ENCODE results near the gene FAM13A. TPM values are rescaled to one million over a fixed set of nuclear protein-coding genes. Genes with fewer than 3 reads are reported as not detected.

Gene FAM13A
- total and polyA plus RNA-seq, 2 experiments from 2014 or later, result 5.3 to 6.6 TPM

DNA sequence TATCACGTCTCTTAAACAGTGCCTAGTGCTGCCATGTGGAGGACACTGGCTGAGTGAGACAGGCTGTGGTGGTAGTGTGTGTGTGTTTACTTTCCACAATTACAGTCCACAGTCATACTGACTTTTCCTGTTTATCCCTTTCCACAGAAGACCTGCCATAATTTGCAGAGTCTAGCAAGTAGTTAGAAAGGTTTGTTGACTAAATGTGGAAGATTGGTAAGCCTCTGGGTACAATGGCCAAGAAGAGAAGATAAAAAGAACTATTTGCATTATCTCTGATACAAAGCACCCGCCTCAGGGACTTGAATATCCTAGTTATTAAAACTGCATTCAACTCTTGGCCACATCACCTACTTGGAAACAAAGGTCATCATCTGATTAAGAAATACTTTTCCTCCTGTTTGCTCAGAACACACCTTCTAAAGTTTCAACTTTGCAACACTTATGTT lies 89.1 kb downstream of the FAM13A start:
- in situ Hi-C loops (cut with MboI), result no loop called here
- no peaks in the 10 kb centered on the region for H4K20me1 ChIP-seq (ENCODE audit: insufficient read depth)
- no peaks in the 10 kb centered on the region for H3K27me3 ChIP-seq (replicated peaks; ENCODE audit: insufficient read depth)
- no peak overlapping the region for H3K4me3 ChIP-seq
- H3K27ac ChIP-seq, result no peak overlapping the region
- H3F3A ChIP-seq (ENCODE audit: insufficient read depth), result peaks cover 6% of the 10 kb centered on the region; the same call in 1 of the 2 replicates
- WGBS, 2 experiments (ENCODE audit: low coverage in 1 of 2, low lambda C conversion rate in 2 of 2, missing lambda C conversion rate in 2 of 2), result 97 to 98% methylated on average over 2 of the region's 2 CpGs
- H3K36me3 ChIP-seq (ENCODE audit: low read depth), result no peaks in the 10 kb centered on the region
- peaks cover 8% of the 10 kb centered on the region for H3K4me1 ChIP-seq (ENCODE audit: insufficient read depth)
- H2AFZ ChIP-seq, result no peak overlapping the region
- no peak for DNase-seq
- no peak overlapping the region for H3K4me2 ChIP-seq (ENCODE audit: unreplicated experiment)
- TF ChIP-seq EZH2 (IDR thresholded peaks at IDR 0.05; ENCODE audit: insufficient read depth, poor library complexity, severe bottlenecking), result no peak
- TF ChIP-seq EZH2phosphoT487 (IDR thresholded peaks at IDR 0.05; ENCODE audit: insufficient read depth, low read depth), result no peak
- no peaks in the 10 kb centered on the region for H3K9me3 ChIP-seq (ENCODE audit: low read depth)
- H3K79me2 ChIP-seq (ENCODE audit: insufficient read depth), result no peaks in the 10 kb centered on the region
- H3K9me2 ChIP-seq (ENCODE audit: insufficient read depth), result no peaks in the 10 kb centered on the region
- no peak overlapping the region for H3K9ac ChIP-seq

DNA sequence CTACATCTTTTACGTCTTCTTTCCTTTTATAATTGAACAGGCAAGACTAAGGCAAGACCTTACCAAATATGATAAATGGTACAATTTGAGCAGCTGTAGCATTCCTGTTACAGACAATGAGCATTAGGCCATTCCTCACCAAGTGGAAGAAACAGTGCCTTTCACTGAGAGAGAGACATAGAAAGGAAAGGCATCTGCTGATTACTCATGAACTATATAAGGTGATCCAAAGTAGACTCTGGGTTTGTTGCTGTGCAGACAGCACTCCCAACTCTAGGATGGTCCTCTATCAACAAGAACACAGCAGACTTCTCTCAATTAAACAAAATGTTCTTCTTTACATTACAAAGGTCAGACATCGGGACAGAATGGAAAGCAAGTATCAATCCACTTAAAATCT lies 91.9 kb downstream of the FAM13A start:
- Histone ChIP-seq H3K4me1 (ENCODE audit: insufficient read depth) (peaks cover 8% of the 10 kb centered on the region), H3K9ac (no peak overlapping the region), H3K4me3 (no peak overlapping the region), H3K9me3 (ENCODE audit: low read depth) (no peaks in the 10 kb centered on the region), H3K4me2 (ENCODE audit: unreplicated experiment) (no peak overlapping the region), H3K36me3 (ENCODE audit: low read depth) (no peaks in the 10 kb centered on the region), H3K9me2 (ENCODE audit: insufficient read depth) (no peaks in the 10 kb centered on the region), H3K79me2 (ENCODE audit: insufficient read depth) (no peaks in the 10 kb centered on the region), H3K27ac (no peak overlapping the region), H2AFZ (no peak overlapping the region), H3K27me3 (replicated peaks; ENCODE audit: insufficient read depth) (no peaks in the 10 kb centered on the region), H4K20me1 (ENCODE audit: insufficient read depth) (no peaks in the 10 kb centered on the region), H3F3A (ENCODE audit: insufficient read depth) (peaks cover 6% of the 10 kb centered on the region; the same call in 1 of the 2 replicates)
- WGBS, 2 experiments (ENCODE audit: low coverage in 1 of 2, low lambda C conversion rate in 2 of 2, missing lambda C conversion rate in 2 of 2), result 90 to 96% methylated on average over 2 of the region's 2 CpGs
- in situ Hi-C loops (cut with MboI), result no loop called here
- TF ChIP-seq EZH2 (IDR thresholded peaks at IDR 0.05; ENCODE audit: insufficient read depth, poor library complexity, severe bottlenecking), result no peak
- no peak for TF ChIP-seq EZH2phosphoT487 (IDR thresholded peaks at IDR 0.05; ENCODE audit: insufficient read depth, low read depth)
- peak; percentile 14 for DNase-seq

DNA sequence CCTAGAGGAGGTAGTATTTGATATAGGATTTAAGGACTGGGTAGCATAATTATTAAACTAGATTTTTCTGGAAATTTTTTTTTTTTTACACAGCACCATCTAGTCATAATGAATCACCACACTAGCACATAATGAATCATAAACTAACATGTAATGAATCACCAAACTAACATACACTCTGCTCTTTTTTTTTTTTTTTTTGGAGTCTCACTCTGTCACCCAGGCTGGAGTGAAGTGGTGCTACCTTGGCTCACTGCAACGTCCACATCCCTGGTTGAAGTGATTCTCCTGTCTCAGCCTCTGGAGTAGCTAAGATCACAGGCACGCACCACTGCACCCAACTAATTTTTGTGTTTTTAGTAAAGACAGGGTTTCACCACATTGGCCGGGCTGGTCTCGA lies 92.5 kb downstream of the FAM13A start:
- no peak overlapping the region for H2AFZ ChIP-seq
- H3K36me3 ChIP-seq (ENCODE audit: low read depth), result no peaks in the 10 kb centered on the region
- H3K27ac ChIP-seq, result peak overlapping the region; percentile 70
- in situ Hi-C loops (cut with MboI), result no loop called here
- peak; percentile 74 for DNase-seq
- no peaks in the 10 kb centered on the region for H3K27me3 ChIP-seq (replicated peaks; ENCODE audit: insufficient read depth)
- H3K9me3 ChIP-seq (ENCODE audit: low read depth), result no peaks in the 10 kb centered on the region
- WGBS, 2 experiments (ENCODE audit: low coverage in 1 of 2, low lambda C conversion rate in 2 of 2, missing lambda C conversion rate in 2 of 2), result 57 to 64% methylated on average over 4 of the region's 4 CpGs
- no peaks in the 10 kb centered on the region for H3K9me2 ChIP-seq (ENCODE audit: insufficient read depth)
- peak overlapping the region; percentile 66 for H3K4me2 ChIP-seq (ENCODE audit: unreplicated experiment)
- peaks cover 6% of the 10 kb centered on the region; the same call in 1 of the 2 replicates for H3F3A ChIP-seq (ENCODE audit: insufficient read depth)
- H3K4me3 ChIP-seq, result no peak overlapping the region; the same call in 1 of the 2 replicates
- peaks cover 8% of the 10 kb centered on the region for H3K4me1 ChIP-seq (ENCODE audit: insufficient read depth)
- peak overlapping the region; percentile 37; the same call in 1 of the 2 replicates for H3K9ac ChIP-seq
- TF ChIP-seq EZH2phosphoT487 (IDR thresholded peaks at IDR 0.05; ENCODE audit: insufficient read depth, low read depth) (no peak), EZH2 (IDR thresholded peaks at IDR 0.05; ENCODE audit: insufficient read depth, poor library complexity, severe bottlenecking) (no peak)
- H4K20me1 ChIP-seq (ENCODE audit: insufficient read depth), result no peaks in the 10 kb centered on the region
- H3K79me2 ChIP-seq (ENCODE audit: insufficient read depth), result no peaks in the 10 kb centered on the region

DNA sequence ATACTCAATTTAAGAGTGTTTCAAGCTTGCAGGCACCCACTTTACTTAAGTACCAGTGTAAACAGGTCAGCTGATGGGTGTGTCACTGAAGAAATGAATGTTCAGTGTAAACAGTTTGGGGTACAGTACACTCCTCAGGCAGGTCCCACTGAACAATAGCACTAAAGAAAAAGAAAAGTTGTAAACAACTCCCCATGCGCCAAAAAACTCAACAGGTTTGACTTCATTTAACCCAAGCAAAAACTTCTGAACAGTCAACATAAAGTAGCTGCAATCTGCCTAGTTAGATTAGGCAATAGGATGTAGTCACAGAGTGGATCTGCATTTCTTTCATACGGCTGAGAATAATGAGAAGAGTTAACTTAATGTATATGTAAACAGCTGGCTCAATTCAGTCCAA lies 93.2 kb downstream of the FAM13A start:
- 60 to 65% methylated on average over 2 of the region's 2 CpGs for WGBS, 2 experiments (ENCODE audit: low coverage in 1 of 2, low lambda C conversion rate in 2 of 2, missing lambda C conversion rate in 2 of 2)
- Histone ChIP-seq H4K20me1 (ENCODE audit: insufficient read depth) (no peaks in the 10 kb centered on the region), H3K9ac (peak overlapping the region; percentile 37), H3K9me2 (ENCODE audit: insufficient read depth) (no peaks in the 10 kb centered on the region), H2AFZ (0 out of 2 replicates have a peak overlapping the region, but pooled peaks have one; percentile 27), H3K9me3 (ENCODE audit: low read depth) (no peaks in the 10 kb centered on the region), H3K27ac (peak overlapping the region; percentile 70), H3K4me1 (ENCODE audit: insufficient read depth) (peaks cover 8% of the 10 kb centered on the region), H3F3A (ENCODE audit: insufficient read depth) (peaks cover 6% of the 10 kb centered on the region; the same call in 1 of the 2 replicates), H3K27me3 (replicated peaks; ENCODE audit: insufficient read depth) (no peaks in the 10 kb centered on the region), H3K36me3 (ENCODE audit: low read depth) (no peaks in the 10 kb centered on the region), H3K79me2 (ENCODE audit: insufficient read depth) (no peaks in the 10 kb centered on the region), H3K4me3 (no peak overlapping the region; the same call in 1 of the 2 replicates), H3K4me2 (ENCODE audit: unreplicated experiment) (peak overlapping the region; percentile 66)
- in situ Hi-C loops (cut with MboI), result no loop called here
- TF ChIP-seq EZH2phosphoT487 (IDR thresholded peaks at IDR 0.05; ENCODE audit: insufficient read depth, low read depth) (no peak), EZH2 (IDR thresholded peaks at IDR 0.05; ENCODE audit: insufficient read depth, poor library complexity, severe bottlenecking) (no peak)
- DNase-seq, result peak; percentile 73
